Suprapubic skin (tissue), 4 donors: Measurements from ENCODE around the gene BMX. TPM values are rescaled to one million over a fixed set of nuclear protein-coding genes. Genes with fewer than 3 reads are reported as not detected.

Experiments used
- DNase-seq, 2 donors: peaks; one replicate each; pipeline ENCODE4 v3.0.0-alpha.2; 2019; ENCODE audit warnings: low spot score in 2 of 2
- H3K27ac ChIP-seq: fragments of 200-600 bp; sonication (generic); one replicate; pipeline ENCODE4 v1.5.1; 2019
- H3K27me3 ChIP-seq: fragments of 200-600 bp; sonication (generic); one replicate; pipeline ENCODE4 v1.5.1; 2019
- H3K36me3 ChIP-seq: fragments of 200-600 bp; sonication (generic); one replicate; pipeline ENCODE4 v1.5.1; 2019
- H3K4me1 ChIP-seq: fragments of 200-600 bp; sonication (generic); one replicate; pipeline ENCODE4 v1.5.1; 2019
- H3K4me3 ChIP-seq: fragments of 200-600 bp; sonication (generic); one replicate; pipeline ENCODE4 v1.5.1; 2019; ENCODE audit warnings: mild to moderate bottlenecking
- H3K9me3 ChIP-seq: fragments of 200-600 bp; sonication (generic); one replicate; pipeline ENCODE4 v1.5.1; 2019
- CTCF ChIP-seq, 2 donors: fragments of 200-600 bp in 1 of 2; fragments of 450-650 bp in 1 of 2; sonication (generic) in 1 of 2; IDR thresholded peaks; one replicate each; pipeline ENCODE4 v1.5.1; 2016 to 2019; ENCODE audit warnings: antibody characterized with exemption in 2 of 2, mild to moderate bottlenecking in 1 of 2, moderate library complexity in 1 of 2
- EP300 ChIP-seq: sonication (generic); formaldehyde crosslinking; IDR thresholded peaks from one replicate; pipeline ENCODE4 v1.6.1; 2017; ENCODE audit warnings: antibody characterized with exemption
- POLR2A ChIP-seq, 2 donors: fragments of 450-650 bp; IDR thresholded peaks; one replicate each; pipeline ENCODE4 v1.6.1; 2017; ENCODE audit warnings: antibody characterized with exemption in 2 of 2, mild to moderate bottlenecking in 2 of 2, moderate library complexity in 2 of 2
- POLR2AphosphoS5 ChIP-seq, 3 donors: sonication (generic); formaldehyde crosslinking; IDR thresholded peaks; one replicate each; pipeline ENCODE4 v1.6.1; 2017; ENCODE audit warnings: antibody characterized with exemption in 3 of 3
- WGBS: methylation state at CpG from one replicate; pipeline ENCODE4 v1.1.5; 2018; 5-methylcytosine and 5-hydroxymethylcytosine counted together
- total RNA-seq, 4 donors: library from RNA; depleted of rRNA; stranded (reverse); fragments of >200 nt; gene quantifications; one replicate each; pipeline ENCODE4 v1.1.0, GENCODE V29; 2016

The BMX gene
- total RNA-seq: 1 to 10 TPM in 3 of 4 donors, under 1 TPM in 1; 0.45 to 1.9 (median 1.5) TPM

- 66% methylated on average over 18 of the region's 18 CpGs for WGBS
- TF ChIP-seq POLR2AphosphoS5 (IDR thresholded peaks at IDR 0.05): no peak
- TF ChIP-seq POLR2A (IDR thresholded peaks at IDR 0.05): no peak
- no peak for TF ChIP-seq CTCF (IDR thresholded peaks at IDR 0.05)
- TF ChIP-seq EP300: no peak
- Histone ChIP-seq H3K27me3 (no peaks in the 10 kb centered on the region), H3K36me3 (no peaks in the 10 kb centered on the region), H3K27ac (no peak within 1 kb of the TSS), H3K4me3 (no peak within 1 kb of the TSS), H3K4me1 (no peaks in the 10 kb centered on the region), H3K9me3 (no peaks in the 10 kb centered on the region)
- DNase-seq: no peak
These were observed at the start of gene BMX for GRCh38 chrX:15500497-15500966. TSS of gene BMX (plus strand) at chrX:15500807. CDS start at chrX:15508354, 7,547 bp downstream.

GRCh38 chrX:15451913-15452312, 48.7 kb upstream of the BMX start:
- Histone ChIP-seq H3K4me3 (no peak overlapping the region), H3K27me3 (no peaks in the 10 kb centered on the region), H3K4me1 (no peaks in the 10 kb centered on the region), H3K36me3 (no peaks in the 10 kb centered on the region), H3K9me3 (no peaks in the 10 kb centered on the region), H3K27ac (no peak overlapping the region)
- no peak for TF ChIP-seq CTCF (IDR thresholded peaks at IDR 0.05)
- no peak for TF ChIP-seq POLR2AphosphoS5 (IDR thresholded peaks at IDR 0.05)
- TF ChIP-seq POLR2A (IDR thresholded peaks at IDR 0.05): no peak
- no peak for TF ChIP-seq EP300
- 45% methylated on average over 1 of the region's 1 CpG for WGBS
- no peak for DNase-seq

- H3K27ac ChIP-seq: no peak overlapping the region
- no peak for TF ChIP-seq POLR2A (IDR thresholded peaks at IDR 0.05)
- no peak for TF ChIP-seq CTCF (IDR thresholded peaks at IDR 0.05)
- no peak for TF ChIP-seq POLR2AphosphoS5 (IDR thresholded peaks at IDR 0.05)
- TF ChIP-seq EP300: no peak
- DNase-seq: no peak
These were observed 35.9 kb upstream of the BMX start for GRCh38 chrX:15464704-15465103.

GRCh38 chrX:15465347-15465746, 35.3 kb upstream of the BMX start:
- Histone ChIP-seq H3K27ac (no peak overlapping the region), H3K4me1 (no peaks in the 10 kb centered on the region), H3K9me3 (no peaks in the 10 kb centered on the region), H3K27me3 (no peaks in the 10 kb centered on the region), H3K36me3 (no peaks in the 10 kb centered on the region), H3K4me3 (no peak overlapping the region)
- 16% methylated on average over 4 of the region's 4 CpGs for WGBS
- TF ChIP-seq POLR2AphosphoS5 (IDR thresholded peaks at IDR 0.05) (no peak), POLR2A (IDR thresholded peaks at IDR 0.05) (no peak), EP300 (no peak), CTCF (IDR thresholded peaks at IDR 0.05) (no peak)
- no peak for DNase-seq

More at GRCh38 chrX:15464704-15465103, 35.9 kb upstream of the BMX start:
- H3K27me3 ChIP-seq: no peaks in the 10 kb centered on the region
- no peaks in the 10 kb centered on the region for H3K4me1 ChIP-seq
- no peaks in the 10 kb centered on the region for H3K36me3 ChIP-seq
- no peaks in the 10 kb centered on the region for H3K9me3 ChIP-seq
- H3K4me3 ChIP-seq: no peak overlapping the region

GRCh38 chrX:15465896-15466651, 34.5 kb upstream of the BMX start:
- H3K27me3 ChIP-seq: no peaks in the 10 kb centered on the region
- no peak for TF ChIP-seq POLR2AphosphoS5 (IDR thresholded peaks at IDR 0.05)
- no peak for TF ChIP-seq POLR2A (IDR thresholded peaks at IDR 0.05)
- no peak for TF ChIP-seq CTCF (IDR thresholded peaks at IDR 0.05)
- TF ChIP-seq EP300: no peak
- H3K27ac ChIP-seq: no peak overlapping the region
- no peaks in the 10 kb centered on the region for H3K9me3 ChIP-seq
- WGBS: 68% methylated on average over 7 of the region's 9 CpGs
- no peak for DNase-seq
- peaks cover under 1% of the 10 kb centered on the region for H3K4me1 ChIP-seq
- no peaks in the 10 kb centered on the region for H3K36me3 ChIP-seq
- H3K4me3 ChIP-seq: no peak overlapping the region
